Stimulated activated naive CD4-positive, alpha-beta T cell (primary cell): ENCODE data around the gene ARHGEF10L.
"Not testable (repeated sequence)": the region's sequence is repeated elsewhere in the genome, so short reads cannot be mapped to it uniquely, and the experiment has no call there.

ENCODE experiments used
- DNase-seq, 6 experiments: peaks; one replicate each; lab custom pipeline; 2025; lab: John Stamatoyannopoulos, UW

Gene ARHGEF10L

DNA sequence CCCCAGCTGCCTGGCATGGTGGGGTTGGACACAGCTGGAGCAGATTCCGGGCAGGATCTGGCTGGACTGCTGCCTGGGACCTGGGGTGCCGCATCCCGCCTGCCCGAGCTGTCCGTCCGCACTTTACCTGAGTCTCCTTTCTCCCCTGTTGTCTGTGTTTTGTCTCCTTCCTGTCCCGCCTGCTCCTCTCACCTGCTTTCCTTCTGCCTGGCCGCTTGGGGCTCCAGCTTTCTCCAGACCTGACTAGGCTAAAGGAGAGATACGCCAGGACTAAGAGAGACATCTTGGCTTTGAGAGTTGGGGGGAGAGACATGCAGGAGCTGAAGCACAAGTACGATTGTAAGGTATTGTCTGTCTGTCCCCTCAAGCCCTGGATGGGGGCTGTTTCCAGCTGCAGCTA is 73.3 kb downstream of the ARHGEF10L start:
- DNase-seq = no peak

DNA sequence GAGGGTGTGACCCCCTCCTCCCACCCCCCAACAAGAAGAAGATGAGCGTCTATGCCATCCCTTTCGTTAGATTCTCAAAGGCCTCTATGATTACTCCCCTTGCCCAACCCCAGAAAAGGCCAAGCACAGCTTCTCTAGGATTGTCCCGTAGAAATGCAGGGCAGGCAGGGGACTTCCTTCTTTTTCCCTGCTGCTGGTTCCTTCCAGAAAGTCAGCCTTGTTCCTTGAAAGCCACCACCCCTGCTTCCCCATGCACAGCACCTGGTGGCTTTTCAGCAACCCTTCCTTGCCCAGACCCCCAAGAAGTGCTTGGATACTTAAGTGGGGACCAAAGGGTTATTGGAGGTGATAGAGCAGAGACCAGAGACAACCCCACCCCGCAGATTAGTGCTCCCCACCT is 75.1 kb downstream of the ARHGEF10L start:
- DNase-seq = no peak

DNA sequence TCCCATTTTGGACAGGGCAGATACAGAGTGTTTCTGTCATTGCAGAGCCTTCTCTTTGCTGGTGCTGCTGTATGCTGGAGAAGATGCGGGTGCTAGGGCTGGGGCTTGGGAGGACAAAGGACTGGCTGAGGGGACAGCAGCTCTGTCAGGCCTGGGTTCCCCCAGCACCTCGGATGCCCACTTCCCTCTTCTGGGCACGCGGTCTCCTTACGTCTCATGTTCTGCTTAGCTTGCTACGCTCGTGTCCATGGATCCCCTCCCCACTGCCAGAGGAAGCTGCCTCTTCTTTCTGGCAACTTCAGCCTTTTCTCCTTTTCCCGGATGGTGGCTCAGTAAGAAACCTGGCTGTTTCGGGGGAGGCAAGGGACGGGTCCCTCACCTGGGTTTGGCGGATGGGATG is 75.7 kb downstream of the ARHGEF10L start:
- DNase-seq = no peak

DNA sequence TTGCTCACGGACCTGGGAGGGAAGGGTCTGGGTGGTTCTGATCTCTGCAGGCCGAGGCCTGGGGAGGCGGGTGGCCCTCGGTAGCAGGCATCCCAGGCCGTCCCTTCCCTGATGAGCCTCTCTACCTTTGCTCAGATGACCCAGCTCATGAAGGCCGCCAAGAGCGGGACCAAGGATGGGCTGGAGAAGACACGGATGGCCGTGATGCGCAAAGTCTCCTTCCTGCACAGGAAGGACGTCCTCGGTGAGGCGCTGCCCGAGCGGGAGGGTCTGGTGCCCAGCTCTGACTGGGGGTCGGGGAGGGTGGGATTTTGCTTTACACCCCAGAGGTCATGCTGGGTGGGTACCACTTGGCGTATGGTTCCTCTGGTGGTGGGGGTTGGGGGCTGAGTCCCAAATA is 76.5 kb downstream of the ARHGEF10L start:
- no peak for DNase-seq

DNA sequence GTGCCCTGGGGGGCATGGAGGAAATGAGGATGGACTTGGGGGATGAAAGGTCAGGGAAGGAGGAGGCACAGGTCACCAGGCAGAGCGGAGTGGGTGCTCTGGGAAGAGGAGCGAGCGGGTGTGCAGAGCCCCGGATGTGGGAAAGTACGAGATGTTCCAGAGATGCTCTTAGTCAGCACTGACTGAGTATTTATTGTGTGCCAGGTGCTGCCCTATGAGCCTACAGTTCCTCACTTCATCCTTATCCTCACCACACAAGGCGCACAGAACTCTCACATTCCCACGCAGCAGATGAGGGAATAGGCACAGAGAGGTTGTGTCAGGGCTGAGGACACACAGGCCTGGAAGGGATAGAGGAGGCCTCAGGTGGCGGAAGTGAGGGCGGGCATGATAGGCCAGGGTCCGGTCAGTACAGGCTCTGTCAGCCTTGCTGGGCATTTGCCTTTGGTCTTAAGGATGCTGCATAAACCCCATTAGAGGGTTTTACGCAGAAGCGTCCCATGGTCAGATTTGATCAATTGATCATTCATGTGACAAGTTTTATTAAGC is 77.3 kb downstream of the ARHGEF10L start:
- no peak for DNase-seq

DNA sequence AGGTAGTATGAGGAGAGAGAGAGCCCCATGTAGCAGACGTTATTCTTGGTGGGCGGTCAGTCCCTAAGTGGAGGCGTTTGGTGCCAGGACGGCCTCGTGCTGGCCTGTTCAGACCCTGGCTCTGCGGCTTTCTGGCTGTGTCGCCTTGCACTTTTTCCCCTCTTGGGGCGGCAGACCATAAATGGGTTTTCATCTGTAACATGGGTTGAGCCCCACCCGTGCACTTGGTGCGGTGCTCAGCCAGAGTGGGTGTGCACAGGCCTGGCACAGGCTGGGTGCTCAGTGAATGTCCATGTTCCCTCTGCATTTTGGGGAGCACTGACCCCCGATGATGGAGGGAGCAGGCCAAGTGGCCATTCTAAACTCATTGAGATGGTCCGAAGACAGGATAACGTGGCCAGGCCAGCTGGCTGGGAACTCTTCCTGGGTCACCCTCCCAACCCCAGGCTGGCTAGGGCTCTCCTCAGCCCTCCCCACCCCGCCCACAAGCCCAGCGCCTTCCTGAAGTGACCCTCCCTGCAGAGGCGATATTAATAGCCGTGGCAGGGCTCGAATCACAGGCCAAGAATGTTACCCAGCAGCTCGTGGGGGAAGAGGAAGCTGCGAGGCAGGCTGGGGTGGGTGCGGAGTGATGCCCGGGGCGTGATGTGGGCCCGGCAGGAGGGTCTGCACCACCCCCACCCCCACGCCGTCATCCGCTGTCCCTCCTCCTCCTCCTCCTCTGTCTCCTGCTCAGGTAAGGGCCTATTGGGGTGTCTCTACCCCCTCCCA is 78.5 kb downstream of the ARHGEF10L start:
- DNase-seq = no peak

DNA sequence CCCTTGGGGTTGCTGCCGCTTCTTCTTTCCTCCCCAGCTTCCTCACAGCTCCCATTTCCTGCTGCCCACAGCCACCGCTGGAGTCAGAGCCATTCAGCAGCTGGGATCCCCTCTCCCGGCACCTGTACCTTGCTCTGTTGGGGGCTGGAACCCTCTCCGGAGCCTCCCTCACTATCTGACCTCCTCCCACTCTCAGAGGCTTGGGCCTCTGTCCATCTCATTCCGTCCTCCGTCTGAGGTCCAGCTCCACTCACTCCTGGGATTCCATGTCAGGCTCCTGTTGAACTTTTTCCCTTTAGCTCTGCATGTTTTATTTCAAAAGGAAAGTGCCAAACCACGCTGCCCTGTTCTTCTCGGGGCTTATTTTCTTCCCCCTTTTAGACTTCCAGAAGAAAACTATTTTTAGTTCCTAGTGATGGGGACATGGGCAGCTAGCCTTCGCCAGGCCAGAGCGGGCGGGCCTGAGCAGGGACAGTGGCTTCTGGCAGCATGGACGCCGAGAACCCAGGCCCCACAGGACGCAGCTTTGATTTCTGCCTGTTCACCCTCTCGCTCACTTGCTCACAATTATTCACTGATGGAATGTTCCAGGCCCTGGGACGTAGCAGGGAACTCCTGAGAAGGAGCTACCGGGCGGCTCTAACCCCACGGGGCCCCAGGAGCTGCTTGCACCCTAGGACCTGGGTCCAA is 79.2 kb downstream of the ARHGEF10L start:
- DNase-seq = no peak

DNA sequence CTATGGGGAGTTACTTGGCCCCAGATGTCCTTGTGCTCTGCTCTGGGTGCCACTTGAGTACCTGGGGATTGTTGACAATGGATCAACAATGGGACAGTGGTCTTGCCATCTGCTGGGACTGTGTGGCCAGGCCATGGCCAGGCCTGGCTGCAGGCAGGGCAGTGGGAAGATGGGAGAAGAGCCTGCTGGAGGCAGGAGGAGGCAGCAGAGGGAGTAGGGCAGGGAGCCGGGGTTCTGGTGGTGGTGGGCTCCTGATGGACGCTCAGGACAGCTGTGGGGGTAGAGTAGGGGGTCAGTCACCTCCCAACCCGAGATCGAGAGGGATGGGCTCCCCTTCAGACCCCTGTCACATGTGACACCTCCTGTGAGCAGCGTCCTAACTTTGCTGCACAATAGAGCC is 81.0 kb downstream of the ARHGEF10L start:
- DNase-seq = no peak

DNA sequence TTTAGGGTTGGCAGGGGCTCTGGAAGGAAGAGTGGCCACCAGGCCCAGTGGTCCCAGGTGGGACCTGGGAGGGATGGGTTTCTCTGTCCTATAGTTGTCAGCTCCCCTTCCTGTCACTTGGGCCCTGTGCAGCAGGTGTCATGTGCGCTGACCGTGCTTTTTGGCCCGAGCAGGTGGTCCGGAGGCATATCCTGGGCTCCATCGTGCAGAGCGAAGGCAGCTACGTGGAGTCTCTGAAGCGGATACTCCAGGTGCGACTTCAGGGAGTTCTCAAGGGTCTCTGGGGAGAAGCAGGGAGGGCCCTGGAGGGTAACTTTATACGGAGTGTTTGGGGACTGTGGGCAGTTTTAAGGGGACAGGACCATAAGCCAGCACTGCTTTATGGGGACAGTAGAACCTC is 82.2 kb downstream of the ARHGEF10L start:
- DNase-seq = no peak

DNA sequence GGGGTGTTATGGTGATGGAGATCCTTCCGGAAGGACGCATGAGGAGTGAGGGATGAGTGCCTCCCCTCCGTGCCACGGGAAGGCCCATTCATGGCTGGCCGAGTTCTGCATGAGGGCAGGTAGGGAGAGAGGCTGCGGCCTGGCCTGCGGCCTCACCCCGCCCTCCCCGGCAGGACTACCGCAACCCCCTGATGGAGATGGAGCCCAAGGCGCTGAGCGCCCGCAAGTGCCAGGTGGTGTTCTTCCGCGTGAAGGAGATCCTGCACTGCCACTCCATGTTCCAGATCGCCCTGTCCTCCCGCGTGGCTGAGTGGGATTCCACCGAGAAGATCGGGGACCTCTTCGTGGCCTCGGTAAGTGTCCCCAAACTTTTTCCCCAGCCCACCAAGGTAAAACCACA is 83.3 kb downstream of the ARHGEF10L start:
- DNase-seq = no peak

DNA sequence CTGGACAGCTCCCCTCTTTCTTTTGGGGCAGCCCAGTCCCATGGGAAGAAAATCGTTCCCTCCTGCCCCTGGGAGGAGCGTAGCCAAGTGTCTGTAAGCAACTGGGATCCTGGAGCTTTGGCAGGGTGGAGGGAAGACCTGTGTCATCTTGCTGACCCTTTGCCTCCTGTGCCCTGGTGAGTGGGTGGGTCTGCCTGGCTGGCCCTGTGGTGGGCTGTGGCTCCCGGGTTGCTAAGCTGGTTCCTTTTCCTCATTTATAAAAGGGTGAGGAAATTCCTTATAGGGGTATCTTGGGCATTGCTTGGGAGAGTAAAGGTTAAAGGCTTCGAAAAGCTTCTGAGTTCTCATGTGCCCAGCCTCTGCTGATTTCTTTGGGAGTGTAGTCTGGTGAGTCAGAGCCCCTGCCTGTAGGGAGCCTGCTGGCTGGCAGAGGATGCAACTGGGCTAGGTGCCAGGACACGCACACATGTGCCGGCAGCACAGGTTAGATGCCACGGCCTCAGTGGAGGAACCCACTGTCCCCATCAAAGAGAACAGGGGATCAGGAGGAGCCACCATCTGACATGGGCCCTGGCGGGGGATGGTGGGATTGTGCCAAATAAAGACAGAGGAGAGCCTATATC is 85.2 kb downstream of the ARHGEF10L start:
- DNase-seq = no peak

DNA sequence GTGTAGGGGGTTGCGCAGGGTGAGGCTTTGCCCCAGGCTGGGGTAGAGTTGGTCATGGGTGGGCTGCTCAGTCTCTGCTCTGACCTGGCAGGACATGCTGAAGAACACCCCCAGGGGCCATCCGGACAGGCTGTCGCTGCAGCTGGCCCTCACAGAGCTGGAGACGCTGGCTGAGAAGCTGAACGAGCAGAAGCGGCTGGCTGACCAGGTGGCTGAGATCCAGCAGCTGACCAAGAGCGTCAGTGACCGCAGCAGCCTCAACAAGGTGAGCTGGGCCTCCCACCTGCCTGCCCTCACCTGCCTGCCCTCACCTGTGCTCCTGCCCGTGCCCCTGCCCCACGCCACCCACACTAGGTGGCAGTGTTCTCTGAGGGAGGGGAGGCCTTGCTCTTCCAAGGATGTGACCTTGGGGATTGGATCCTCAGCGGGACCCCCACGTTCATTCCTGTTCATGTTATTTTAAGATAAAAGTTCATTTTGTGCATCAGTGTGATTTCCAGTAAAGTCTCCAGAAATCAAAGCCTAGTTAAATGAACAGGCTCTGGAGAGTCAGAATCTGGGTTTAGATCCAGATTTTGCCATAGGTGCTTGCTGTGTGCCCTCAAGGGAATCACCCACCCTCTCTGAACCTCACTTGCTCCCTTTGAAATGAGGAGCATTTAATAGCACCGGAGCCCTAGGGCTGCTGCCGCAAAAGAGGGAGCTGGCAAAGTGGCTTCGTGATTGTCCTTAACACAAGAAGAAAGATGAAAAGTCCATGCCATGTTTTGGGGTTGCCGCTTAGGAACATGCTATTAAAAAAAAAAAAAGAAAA is 87.9 kb downstream of the ARHGEF10L start:
- no peak for DNase-seq

DNA sequence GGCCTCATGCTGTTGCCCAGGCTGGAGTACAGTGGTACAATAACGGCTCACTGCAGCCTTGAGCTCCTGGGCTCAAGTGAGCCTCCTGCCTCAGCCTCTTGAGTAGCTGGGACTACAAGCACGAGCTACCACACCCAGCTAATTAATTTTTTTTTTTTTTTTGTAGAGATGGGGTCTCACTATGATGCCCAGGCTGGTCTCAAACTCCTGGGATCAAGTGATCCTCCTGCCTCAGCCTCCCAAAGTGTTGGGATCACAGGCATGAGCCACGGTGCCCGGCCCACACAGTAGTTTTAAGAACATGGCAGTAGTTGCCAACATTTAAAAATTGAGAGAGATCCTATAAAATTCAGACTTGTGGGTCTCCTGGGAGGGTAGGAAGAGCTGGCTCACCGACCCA is 89.5 kb downstream of the ARHGEF10L start:
- not testable (repeated sequence) for DNase-seq

DNA sequence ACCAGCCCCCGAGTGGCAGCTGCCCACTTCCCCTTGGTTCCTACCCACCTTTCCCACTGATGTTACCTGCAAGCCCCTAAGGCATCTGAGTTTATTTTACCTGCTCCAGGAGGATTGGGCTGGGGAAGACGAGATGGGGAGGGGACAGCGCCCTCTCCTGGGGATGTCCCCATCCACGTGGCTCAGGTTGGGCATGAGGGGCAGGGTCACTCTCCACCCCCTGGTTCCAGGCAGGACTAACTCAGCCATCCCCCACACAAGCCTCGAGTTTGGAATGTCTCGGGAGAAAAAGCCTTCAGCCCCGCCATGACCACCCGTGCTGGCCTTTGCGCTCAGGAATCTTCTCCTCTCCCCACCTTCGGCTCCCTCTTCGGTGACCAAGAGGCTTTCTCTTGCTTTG is 90.0 kb downstream of the ARHGEF10L start:
- DNase-seq = no peak

DNA sequence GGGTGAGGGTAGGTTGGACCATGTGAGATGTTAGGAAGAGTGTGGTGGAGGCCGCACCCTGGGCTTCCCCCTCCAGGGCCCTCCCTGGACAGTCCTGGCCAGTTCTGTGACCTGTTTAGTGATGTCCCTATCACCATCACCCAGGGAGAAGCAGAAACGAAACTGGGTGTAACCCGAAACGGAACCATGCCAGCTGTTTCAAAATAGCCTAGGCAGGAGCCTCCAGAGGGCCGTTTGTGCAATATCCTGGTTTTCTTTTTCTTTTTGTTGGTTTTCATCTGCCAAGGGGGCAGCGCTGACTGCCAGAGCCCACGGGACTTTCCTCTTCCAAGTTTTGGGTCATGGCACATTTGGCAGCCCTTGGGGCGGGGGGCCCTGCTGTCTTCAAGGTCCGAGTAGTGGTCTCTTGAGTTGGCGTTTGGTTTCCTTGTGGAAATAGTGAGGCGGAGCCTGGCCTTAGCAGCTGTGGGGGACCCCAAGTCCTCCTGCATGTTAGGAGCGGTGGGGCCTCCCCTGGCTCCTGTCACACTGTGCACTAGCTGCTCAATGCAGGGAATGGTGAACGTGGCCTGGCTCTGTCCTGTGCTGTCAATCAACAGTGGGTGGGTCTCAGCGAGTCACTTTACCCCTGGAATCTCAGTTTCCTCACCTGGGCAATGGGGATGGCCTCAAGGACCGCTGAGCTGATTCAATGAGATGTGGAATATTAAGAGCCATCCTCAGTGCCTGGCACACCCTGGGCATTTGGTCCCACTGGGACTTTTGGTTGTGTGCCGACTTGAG is 90.7 kb downstream of the ARHGEF10L start:
- DNase-seq = no peak

DNA sequence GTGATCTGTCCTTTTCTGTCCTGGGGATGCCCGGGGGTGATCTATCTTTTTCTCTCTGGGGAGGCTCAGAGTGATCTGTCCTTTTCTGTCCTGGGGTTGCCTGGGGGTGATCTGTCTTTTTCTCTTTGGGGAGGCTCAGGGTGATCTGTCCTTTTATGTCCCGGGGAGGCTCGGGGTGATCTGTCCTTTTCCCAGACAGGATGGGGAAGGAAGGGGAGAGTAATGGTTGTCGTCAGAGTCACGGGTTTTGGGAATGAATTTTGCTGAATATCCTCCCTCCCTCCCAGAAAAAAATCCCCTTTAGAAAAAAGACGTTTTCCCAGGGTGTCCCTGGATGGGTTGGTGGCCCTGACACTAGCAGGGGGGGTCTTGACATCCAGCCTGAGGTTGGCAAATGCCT is 91.5 kb downstream of the ARHGEF10L start:
- no peak for DNase-seq

DNA sequence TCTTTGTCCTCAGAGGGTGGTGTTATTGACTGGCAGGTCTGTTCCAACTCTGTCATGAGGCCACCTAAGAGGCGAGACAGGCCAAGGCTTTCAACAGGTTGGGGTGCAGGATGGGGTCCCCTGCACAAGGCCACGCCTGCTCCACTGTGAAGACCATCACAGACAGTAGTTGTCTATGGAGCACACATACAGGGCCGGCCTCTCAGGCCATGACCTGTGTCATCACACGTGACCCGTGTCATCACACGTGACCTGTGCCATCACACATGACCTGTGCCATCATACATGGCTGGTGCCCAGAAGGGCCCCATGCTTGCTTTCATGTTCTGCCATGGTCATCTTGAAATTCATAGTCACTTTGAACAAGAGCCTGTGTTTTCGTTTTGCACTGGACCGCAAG is 91.9 kb downstream of the ARHGEF10L start:
- DNase-seq = no peak

DNA sequence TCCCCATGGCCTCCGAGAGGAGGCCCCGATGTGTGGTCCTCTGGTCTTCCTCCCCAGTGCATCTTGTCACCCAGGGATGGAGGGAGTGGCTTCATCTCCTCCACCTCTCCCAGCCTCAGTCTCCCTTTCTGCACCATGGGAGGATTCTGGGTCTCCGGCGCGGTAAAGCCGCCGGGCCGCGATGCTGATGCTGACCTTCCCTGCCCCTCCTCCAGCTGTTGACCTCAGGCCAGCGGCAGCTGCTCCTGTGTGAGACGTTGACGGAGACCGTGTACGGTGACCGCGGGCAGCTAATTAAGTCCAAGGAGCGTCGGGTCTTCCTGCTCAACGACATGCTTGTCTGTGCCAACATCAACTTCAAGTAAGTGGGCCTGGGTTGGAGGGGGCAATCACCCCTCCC is 92.6 kb downstream of the ARHGEF10L start:
- no peak for DNase-seq

DNA sequence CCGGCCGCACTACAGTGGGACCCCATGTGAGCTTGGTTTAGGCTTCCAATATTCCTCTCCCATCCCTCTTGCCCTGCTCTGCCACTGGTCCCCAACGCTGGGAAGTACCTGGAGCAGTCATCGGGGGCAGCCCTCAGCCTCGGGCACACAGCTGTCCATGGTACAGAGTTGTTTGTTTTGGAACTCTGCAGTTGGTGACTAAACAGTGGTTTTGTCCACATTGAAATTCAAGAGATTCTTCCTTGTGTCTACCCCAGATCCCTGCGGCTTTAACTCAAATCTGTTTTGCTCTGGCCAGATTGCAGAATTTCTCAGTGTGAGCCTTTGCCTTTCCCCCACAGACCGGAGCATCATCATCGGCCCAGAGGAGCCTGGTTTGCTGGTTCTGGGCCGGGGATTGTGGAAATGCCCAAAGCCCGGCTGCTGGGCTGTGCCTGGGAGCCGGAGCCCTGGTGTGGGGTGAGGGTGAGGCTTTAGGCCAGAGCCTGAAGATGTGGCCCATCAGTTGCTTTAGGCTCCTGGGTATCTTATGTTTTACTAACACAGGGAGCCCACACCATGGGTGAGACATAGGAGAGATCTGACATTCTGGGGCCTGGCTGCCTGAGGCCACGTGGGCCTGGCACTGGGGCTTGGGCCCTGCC is 93.2 kb downstream of the ARHGEF10L start:
- DNase-seq = no peak

DNA sequence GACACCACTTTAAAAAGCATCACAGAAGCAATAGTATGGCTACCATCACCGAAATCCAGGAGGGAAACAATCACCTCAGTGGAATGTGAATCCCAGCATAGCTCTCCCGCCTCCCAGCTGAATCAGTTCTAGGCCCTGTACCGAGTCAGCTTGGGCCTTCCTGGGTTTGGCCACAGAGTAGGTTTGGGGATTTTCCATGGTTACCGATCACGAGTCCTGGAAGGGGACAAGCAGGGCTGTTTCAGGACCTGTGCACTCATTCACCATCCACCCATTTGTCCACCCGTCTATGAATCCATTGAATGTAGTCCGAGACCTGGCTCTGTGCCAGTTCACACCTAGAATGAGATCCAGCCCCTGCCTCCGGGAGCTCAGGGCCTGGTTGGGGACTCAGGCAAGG is 94.2 kb downstream of the ARHGEF10L start:
- DNase-seq = no peak

DNA sequence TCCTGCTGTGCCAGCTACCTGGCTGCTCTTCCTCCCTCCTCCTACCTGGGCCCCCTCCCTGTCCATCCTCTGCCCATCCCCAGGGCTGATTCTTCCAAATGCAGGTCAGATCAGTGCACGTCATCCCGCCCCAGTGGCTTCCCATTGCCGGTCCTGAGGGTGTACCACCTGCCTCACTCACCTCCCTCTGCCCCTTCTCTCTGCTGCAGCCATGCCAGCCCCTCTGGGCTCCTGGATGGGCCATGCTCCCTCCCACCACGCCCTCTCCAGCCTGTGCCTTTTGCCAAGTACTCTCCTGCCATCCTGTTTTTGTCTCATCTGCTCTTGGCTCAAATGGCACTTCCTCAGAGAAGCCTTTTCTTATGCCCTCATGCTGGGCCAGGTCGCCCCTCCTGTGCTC is 95.8 kb downstream of the ARHGEF10L start:
- no peak for DNase-seq
